GM12865 (cell line): ENCODE measurements around the gene COPZ1.

Source experiments
- DNase-seq: peaks from one replicate; pipeline ENCODE4 v3.0.0; 2010; ENCODE audit warnings: low read depth
- H3K4me3 ChIP-seq: 2 replicates; pipeline ENCODE4 v1.5.1; 2011; ENCODE audit warnings: mild to moderate bottlenecking, low read depth, low read length, control low read depth
- CTCF ChIP-seq: IDR thresholded peaks from 2 replicates; pipeline ENCODE4 v1.5.1; 2011; ENCODE audit warnings: low read length, control low read depth, low read depth, inconsistent platforms; ENCODE audit not compliant: insufficient read depth; ENCODE audit errors: missing control alignments

The COPZ1 gene

GRCh38 chr12:54331461-54331860, 6.5 kb downstream of the COPZ1 start:
- no peak overlapping the region for H3K4me3 ChIP-seq
- TF ChIP-seq CTCF: no peak
- DNase-seq: no peak

- no peak overlapping the region for H3K4me3 ChIP-seq
- no peak for DNase-seq
- no peak for TF ChIP-seq CTCF
Measured at GRCh38 chr12:54333420-54334034, 8.6 kb downstream of the COPZ1 start.

GRCh38 chr12:54337280-54337842, 12.4 kb downstream of the COPZ1 start:
- DNase-seq: no peak
- H3K4me3 ChIP-seq: no peak overlapping the region
- TF ChIP-seq CTCF: no peak

- no peak overlapping the region for H3K4me3 ChIP-seq
- DNase-seq: no peak
- TF ChIP-seq CTCF: no peak
Measured at GRCh38 chr12:54337854-54338650, 13.1 kb downstream of the COPZ1 start.

- no peak for DNase-seq
- TF ChIP-seq CTCF: no peak
- H3K4me3 ChIP-seq: no peak overlapping the region
Measured at GRCh38 chr12:54338698-54339296, 13.9 kb downstream of the COPZ1 start.

GRCh38 chr12:54340846-54341245, 15.9 kb downstream of the COPZ1 start:
- no peak for TF ChIP-seq CTCF
- H3K4me3 ChIP-seq: no peak overlapping the region
- no peak for DNase-seq
